GM21529 (cell line): ENCODE results near the gene SNTG2.

Experiments used
- ATAC-seq: cut with Tn5 transposase; IDR thresholded peaks from one replicate; pipeline ENCODE4 v1.9.1; 2021; ENCODE audit not compliant: unreplicated experiment

SNTG2 gene

GRCh38 chr2:987789-988188 is 37.1 kb downstream of the SNTG2 start:
- no peak for ATAC-seq

GRCh38 chr2:989781-990467 is 39.3 kb downstream of the SNTG2 start:
- ATAC-seq = no peak

DNA sequence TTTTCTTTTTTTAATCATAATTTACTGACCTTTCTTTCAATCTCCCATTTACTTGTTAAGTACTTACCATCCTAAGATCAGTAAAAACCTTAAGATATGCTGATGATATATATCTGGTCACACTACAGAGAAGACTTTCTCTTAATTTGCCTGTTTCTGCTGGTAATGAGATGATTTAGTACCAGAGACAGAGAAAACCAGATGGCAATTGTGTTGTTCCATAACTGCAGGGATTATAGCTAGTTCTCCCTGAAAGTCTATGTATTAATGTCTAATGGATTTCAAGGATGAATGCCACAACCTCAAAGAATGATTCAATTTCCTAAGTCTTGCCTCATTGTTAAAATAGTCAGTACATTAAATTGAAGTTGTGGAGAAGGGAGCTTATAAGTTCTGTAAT is 40.3 kb downstream of the SNTG2 start:
- no peak for ATAC-seq

GRCh38 chr2:1002350-1002749 is 51.7 kb downstream of the SNTG2 start:
- ATAC-seq = no peak

DNA sequence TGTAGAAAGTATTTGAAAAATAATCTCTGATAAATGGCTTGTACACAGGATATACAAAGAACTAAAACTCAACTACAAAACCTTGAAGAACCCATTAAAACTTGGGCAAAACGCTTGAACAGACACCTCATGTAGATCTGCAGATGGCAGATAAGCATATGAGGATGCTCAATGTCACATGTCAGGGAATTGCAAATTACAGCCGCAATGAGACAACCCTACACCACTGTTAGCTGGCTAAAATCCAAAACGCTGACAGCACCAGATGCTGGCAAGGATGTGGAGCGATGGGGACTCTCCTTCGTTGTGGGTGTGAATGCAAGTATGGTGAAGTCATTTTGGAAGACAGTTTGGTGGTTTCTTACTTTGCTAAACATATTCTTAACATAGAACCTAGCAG is 53.7 kb downstream of the SNTG2 start:
- ATAC-seq = no peak

DNA sequence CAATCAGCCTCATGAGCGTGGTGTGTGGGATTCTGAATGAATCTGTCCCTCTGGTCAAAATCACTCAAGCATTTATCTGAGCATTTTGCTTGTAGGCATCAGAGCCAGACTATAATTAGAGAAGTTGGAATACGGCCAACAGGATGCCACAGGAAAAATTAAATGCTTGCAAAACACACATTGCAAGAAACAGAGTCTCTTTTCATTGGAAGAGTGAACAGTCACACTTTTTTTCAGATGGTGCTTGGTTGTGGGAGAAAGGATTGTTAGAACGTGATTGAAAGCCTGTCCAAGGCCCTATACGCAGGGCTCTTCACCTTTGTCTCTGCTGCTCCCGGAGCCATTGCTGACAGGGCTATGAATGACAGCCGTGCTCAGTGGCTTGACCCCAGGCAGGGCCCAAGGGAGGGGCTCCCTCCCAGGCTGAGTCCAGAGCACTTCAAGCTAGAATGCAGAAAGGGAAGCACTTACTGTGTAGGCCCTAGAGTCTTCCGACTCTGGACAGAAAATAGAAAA is 59.8 kb downstream of the SNTG2 start:
- no peak for ATAC-seq

DNA sequence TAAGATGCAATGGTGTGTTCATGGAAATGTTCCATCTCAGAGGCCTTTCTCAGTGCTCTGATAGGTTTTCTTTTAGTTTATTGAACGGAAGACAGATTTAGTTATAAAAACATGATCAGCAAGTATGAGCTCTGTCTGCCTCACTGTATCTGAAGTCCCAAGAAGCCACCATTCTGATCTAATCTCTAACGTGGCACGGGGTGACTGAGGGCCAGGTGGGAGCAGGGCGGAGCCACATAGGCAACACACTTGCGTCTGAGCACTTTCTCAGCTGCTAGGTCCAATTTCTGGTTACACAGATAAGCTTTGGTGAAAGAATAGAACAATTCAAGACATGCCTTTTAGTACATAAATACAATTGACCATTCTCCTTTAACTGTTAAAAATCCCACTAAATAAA is 60.4 kb downstream of the SNTG2 start:
- ATAC-seq = no peak

GRCh38 chr2:1011985-1012384 is 61.3 kb downstream of the SNTG2 start:
- no peak for ATAC-seq

GRCh38 chr2:1014802-1015201 is 64.2 kb downstream of the SNTG2 start:
- ATAC-seq = no peak

DNA sequence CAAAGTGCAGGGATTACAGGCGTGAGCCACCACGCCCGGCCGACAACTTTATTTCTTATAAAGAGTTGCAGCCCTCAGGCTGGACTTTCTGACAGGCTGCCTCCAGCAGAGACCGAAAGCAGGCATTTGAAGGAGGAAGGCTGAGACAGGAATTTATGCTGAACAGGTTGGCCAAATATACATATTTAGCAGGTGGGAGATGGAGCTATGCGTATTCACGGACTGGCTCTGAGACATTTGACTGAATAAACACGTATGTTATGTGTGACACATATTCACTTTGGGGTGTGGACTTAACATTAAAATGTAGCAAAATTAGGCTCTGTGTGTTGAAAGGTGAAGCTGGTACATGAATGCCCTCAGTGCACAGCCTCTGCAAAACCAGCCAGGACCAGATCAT is 65.9 kb downstream of the SNTG2 start:
- no peak for ATAC-seq

DNA sequence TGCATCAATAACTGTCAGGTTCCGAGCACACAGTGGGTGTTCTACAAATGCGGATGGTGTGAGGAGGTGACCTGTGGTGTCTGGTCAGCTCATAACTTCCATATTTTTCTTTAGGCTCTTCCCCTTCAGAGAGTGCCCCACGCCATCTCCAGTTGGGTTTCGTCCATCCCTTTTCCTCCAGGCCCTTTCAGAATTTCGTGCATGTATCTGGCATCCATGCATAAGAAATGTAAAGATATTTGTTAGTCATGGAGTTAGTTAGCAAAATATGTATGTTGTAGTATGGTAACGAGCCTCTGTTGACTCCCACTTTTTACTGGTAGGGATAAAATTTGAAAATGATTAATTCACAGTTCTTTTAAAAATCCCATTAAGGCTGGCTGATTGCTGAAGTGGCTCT is 67.2 kb downstream of the SNTG2 start:
- no peak for ATAC-seq

DNA sequence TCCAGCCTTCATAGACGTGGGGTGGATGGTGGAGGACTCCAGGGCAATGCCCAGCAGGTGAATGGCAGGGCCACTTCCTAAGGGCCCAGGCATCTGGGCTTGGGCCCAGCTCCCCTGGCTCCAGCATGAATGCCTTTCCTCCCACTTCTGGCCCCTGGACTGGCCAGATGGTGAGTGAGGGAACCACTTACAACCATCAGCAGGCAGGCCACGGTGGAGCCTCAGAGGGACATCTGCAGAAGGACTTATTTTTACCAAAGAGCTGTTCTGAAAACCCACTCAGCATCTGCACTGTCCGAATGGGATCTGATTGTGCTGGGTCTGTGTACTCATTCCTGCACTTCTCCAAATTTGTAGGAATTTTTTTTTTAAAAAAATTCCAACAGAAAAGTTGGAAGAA is 69.6 kb downstream of the SNTG2 start:
- ATAC-seq = no peak

- no peak for ATAC-seq
Measured at GRCh38 chr2:1022178-1022577, 71.5 kb downstream of the SNTG2 start.

- no peak for ATAC-seq
Measured at GRCh38 chr2:1024981-1025380, 74.3 kb downstream of the SNTG2 start.

- ATAC-seq = no peak
Measured at GRCh38 chr2:1026141-1026540, 75.5 kb downstream of the SNTG2 start.

DNA sequence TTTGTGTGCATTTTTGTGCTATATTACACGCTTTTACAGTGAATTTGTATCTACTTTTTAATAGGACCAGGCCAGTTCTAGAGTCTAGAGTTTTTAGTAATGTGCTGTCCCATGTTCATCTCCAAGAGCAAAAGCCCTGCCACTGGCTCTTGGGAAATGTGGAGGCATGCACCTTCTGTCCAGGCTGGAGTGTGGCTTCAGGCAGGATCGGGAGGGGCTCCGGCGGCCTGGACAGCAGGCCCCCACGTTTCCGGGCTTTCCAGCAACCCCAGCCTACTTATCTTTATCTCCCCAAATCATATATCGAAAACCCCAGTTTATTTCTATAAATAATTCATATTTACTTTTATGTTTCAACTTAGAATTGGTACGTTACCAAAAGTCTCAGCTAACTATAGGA is 78.2 kb downstream of the SNTG2 start:
- ATAC-seq = no peak

DNA sequence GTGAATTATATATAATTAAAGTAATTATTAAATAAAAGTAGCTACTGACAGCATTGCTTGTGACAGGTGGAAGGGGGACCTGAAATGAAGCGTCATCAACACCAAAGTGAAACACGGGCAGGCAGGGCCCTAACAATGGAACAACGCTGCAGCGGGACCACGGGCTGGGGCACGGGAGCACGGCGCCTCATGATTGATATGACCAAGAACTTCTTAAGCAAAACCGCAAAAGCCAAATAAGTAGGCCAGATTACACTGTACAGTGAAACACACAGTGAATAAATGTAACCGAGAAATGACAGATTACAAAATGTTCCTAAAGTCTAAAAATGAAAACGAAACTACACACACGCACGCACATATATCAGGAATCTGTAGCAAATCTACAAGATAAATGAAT is 81.4 kb downstream of the SNTG2 start:
- no peak for ATAC-seq

DNA sequence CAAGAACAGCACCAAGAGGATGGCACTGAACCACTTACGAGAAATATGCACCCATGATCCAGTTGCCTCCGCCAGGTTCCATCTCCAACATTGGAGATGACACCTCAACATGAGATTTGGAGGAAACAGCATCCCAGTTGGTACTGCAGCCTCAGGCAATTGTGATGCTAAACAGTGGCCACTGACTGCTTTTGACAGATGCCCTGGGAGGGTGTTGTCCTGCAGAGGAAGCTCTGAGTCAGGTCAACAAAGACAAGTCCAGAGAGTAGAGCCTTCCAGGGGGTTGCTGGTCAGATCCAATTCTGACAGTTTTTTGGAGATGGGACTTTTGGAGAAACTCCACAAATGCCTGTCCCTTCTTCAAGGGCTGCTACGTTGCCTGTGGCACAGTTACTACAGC is 82.4 kb downstream of the SNTG2 start:
- no peak for ATAC-seq

- no peak for ATAC-seq
Measured at GRCh38 chr2:1037066-1037465, 86.4 kb downstream of the SNTG2 start.

DNA sequence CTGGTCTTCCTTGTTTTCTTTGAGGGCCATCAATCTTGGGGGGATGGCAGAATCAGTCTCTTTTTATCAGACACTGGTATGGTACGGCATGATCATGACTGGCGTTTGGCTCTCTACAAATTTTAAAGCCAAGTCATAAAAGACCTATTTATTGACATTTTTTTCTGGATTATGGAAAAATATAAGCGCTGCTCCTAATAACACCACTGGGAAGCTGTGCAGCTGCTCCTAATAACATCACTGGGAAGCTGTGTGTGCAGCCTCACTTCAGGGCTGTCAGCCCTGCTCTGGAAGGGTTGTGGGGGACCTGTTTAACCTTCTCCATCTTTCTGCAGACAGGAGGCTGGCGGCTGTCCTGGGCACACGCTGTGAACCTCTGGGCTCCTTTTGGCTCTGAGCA is 88.9 kb downstream of the SNTG2 start:
- no peak for ATAC-seq

GRCh38 chr2:1041012-1041805 is 90.6 kb downstream of the SNTG2 start:
- ATAC-seq = no peak

DNA sequence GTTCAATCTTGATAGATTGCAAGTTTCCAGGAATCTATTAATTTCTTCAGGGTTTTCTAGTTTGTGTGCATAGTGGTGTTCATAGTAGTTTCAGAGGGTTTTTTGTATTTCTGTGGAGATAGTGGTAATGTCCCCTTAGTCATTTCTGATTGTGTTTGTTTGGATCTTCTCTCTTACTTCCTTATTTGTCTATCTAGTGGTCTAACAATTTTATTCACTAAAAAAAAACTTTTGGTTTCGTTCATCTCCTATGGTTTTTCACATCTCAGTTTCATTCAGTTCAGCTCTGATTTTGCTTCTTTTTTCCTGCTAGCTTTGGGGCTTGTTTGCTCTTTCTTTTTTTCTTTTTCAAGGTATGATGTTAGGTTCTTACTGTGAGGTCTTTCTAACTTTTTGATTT is 94.5 kb downstream of the SNTG2 start:
- ATAC-seq = peak; percentile 64

DNA sequence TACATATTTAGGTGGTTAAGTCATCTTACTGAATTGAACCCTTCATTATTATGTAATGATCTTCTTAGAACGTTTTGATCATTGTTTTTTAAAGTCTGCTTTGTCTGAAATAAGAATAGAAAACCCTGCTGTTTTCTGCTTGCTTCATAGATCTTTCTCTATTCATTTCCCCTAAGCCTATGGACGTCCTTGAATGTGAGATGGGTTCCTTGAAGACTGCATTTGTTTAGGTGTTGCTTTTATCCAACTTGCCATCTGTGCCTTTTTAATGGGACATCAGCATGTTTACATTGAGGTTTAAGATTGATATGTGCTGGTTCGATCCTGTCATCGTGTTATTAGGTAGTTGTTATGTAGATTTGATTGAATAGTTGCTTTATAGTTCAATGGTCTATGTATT is 95.4 kb downstream of the SNTG2 start:
- ATAC-seq = no peak
